Raji (cell line): ENCODE data around the gene ATG7.

Experiments used
- POLR2A ChIP-seq: IDR thresholded peaks from 2 replicates; pipeline ENCODE4 v1.6.1; 2011; ENCODE audit warnings: low read depth, low read length, control low read depth; ENCODE audit not compliant: insufficient read depth

The ATG7 gene

GRCh38 chr3:11282250-11283138 lies 10.3 kb downstream of the ATG7 start:
- TF ChIP-seq POLR2A: no peak

DNA sequence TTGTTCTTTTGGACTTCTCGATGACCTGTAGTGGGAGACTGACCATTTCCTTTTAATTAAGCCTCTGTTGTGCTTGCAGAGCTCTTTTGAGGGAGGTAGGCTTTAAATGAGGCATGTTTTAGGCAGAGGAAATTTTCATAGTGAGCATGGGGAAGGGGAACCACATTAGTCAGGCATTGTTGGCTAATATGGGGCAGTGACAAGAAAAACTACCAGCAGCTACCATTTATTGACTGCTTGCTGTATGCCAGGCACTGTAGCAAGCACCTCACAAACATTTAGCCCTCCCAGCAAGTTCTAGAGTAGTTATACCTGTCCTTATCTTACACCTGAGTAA lies 10.9 kb downstream of the ATG7 start:
- TF ChIP-seq POLR2A: no peak

DNA sequence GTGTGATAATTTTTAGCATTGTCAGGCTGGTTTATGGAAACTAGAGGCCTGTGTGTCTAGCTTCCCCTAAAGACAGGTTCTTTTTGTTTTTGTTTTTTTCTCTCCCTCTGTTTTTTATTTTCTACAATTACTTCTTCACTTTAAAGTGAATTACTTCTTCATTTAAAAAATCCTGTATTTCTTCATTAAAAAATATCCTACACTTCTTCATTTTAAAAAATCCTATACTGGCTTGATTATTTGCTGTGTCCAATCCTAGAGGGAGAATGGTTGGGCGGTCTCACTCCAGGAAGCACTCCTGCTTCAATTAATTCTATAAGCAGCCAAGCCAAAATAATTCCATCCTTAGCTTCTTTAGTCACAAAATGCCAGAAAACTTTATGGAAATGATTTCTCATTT lies 11.8 kb downstream of the ATG7 start:
- TF ChIP-seq POLR2A: no peak

DNA sequence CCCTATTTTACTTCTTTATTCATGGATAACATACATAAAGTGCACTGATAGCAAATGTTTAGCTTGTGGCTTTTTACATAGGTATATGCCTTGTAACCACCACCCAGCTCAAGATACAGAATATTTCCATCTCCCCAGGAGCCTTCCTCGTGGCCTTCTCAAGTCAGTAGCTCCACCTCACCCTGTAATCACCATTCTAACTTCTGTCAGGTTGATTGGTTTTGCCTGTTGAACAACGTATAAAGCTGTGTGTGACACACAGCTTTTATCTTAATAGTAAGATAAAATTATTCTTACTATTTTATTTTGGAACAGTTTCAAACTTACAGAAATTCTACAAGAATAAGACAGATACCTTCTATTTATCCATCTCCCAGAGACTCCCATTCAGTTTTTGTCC lies 13.3 kb downstream of the ATG7 start:
- TF ChIP-seq POLR2A: no peak

- TF ChIP-seq POLR2A: no peak
Measured at GRCh38 chr3:11287404-11287803, 15.2 kb downstream of the ATG7 start.

- TF ChIP-seq POLR2A: no peak
Measured at GRCh38 chr3:11288021-11288491, 15.9 kb downstream of the ATG7 start.

DNA sequence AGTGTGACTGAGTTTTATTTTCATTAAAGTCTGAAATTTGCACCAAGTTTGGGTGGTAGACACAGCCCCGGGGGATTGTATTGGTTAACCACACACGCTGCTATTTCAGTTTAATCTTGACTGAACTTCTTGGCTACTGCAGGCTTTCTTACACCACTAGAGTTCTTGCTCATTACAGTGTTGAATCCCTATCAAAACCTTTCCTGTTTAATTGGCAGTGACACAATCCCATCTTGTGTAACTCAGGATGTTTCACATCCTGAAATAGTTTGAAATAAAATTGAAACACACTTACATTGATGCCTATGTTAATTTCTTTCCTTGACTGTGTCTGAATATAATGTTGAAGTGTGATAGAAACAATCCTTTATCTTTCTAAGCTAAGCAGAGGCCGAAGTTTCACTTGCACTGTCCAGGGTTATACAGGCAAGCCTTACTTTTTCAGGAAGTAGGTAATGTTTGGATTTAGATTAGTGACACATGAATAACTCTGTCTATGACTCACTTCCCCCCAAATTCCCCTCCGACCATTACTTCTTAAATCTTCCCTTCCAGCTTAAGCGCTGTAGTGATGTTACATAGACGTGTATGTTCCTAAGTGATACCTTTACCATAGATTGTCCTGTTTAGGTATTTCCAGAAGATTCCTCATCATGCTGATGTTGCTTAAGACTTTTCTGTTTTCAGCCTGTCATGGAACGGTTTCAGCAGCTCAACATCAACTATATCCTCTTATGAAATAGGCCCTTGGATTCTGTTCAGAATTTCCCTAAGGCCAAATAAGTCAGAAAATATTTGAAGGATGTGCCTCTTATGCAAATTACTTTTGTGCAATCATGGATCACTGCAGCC lies 16.8 kb downstream of the ATG7 start:
- TF ChIP-seq POLR2A: no peak

DNA sequence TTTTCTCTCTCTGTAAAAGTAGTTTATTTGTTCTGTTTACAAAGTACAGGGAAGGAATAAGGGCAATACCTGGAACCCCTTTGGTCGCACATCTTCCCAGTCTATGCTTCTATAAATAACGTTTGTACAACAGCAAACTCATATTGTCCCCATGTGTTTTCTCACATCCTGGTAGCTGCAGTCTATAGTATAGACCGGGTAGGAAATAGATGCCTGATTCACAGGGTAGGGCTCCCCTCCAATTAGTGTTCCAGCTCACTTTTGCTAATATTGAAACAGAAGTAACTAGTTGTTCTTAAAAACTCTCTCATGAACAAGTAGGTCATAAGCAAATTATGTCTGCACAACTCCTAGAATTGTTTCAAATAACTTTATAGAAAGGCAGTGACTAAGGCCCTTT lies 17.7 kb downstream of the ATG7 start:
- TF ChIP-seq POLR2A: no peak

DNA sequence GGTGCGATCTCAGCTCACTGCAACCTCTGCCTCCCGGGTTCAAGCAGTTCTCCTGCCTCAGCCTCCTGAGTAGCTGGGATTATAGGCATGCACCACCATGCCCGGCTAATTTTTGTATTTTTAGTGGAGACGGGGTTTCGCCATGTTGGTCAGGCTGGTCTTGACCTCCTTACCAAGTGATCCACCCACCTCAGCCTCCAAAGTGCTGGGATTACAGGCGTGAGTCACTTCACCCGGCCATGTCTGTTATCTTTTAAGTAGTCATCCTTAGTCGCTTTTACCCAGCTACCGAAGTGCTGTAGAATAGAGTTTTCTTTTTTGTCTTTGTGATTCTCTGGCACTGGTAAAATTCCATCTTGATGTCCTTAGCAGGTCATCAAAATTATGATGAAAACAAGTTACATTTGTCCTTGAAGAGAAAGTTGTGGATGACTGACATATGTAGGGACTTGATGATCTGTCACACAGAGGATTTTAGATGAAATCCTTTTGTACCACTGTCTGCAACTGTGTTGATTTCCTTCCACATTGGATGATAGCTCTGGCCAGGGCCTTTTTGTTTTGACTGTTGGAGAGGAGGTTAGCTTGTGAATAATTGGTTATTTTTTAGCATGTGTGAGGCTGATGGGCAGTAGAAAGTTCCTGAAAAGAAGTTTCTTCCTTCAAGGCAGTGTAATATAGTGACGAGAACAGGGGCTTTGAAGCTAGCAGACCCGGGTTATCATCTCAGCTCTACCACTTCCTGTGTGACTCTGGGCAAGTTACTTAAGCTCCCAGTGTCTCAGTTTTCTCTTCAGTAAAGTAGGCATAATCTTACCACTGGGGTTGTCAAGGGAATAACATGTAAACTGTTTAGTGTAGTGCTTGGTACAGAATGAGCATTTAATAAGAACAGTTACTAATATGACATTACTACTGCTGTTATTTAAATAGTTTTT lies 18.8 kb downstream of the ATG7 start:
- TF ChIP-seq POLR2A: no peak

DNA sequence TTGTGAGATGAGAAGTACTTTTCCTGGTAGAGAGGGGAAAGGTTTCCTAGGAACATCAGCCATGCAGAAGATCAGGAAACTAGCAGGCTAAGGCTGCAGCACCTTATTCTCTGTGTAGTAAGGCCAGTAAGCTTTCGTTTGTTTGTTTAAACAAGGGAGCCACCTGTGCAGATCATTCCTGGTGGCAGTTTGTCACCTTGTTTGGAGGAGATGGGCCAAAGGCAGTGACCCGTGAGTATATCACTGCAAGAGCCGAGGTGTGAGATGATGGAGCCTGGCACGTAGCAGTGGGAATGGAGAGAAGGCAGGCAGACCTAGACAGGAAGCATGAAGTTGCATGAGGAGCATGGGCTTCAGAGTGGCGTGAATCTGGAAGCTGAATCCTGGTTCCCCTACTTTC lies 19.6 kb downstream of the ATG7 start:
- TF ChIP-seq POLR2A: no peak

DNA sequence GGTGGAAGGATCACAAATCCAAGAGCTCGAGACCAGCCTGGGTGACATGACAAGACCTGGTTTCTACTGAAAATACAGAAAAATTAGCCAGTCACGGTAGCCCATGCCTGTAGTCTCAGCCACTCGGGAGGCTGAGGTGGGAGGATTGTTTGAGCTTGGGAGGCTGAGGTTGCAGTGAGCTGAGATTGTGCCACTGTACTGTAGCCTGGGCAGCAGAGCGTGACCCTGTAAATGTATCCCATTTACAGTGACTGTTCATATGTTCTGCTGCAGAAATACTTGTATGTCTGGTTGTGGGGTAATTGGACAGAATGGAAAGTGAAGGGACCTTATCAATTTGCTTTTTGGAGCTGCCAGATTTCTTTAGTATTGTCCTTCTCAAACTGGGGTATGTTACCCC lies 24.9 kb downstream of the ATG7 start:
- TF ChIP-seq POLR2A: no peak

GRCh38 chr3:11300970-11301369 lies 28.8 kb downstream of the ATG7 start:
- no peak for TF ChIP-seq POLR2A

GRCh38 chr3:11302444-11302843 lies 30.2 kb downstream of the ATG7 start:
- TF ChIP-seq POLR2A: no peak

DNA sequence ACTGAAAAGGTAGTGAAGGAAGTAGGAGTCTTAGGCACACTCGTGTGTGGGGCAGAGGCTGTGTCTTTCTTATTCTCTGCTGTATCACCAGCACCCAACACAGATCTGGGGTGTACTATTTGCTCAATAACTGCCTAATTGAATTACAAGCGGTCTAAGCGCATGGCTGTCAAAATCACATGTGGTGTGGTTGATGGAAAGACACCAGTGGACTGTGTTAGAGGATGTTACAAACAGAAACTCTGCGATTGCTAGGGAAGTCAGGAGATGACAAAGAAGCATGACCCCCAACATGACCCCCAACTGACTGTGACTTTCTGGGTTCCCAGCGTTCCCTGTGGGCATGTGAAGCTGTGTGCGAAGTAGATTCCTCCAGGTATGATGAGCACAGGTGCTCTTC lies 32.0 kb downstream of the ATG7 start:
- no peak for TF ChIP-seq POLR2A

DNA sequence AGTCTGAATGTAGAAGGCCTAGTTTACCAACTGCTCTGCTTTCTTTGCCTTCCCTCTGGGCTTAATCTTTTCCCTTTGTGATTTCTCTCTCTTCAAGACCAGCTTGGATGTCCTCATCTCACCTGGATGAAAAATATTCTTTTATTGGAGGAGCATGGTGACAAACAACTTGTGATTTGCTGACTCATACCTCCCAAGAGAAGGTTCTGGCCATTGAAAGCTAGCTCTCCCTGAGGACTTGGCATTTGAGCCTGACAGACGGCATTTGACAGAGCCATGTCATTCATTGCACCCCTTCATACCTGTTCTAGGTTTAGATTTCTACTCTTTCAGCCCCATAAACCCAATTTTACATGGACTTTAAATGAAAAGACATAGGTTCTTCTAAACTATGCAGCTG lies 33.3 kb downstream of the ATG7 start:
- TF ChIP-seq POLR2A: no peak
